GM18520 (cell line): Measurements from ENCODE around the gene ARSI.

Experiments
- ATAC-seq: cut with Tn5 transposase; IDR thresholded peaks from one replicate; pipeline ENCODE4 v1.9.1; 2021; ENCODE audit not compliant: unreplicated experiment

Gene ARSI

GRCh38 chr5:150302301-150303069 lies at the start of gene ARSI:
Gene ARSI, minus strand, starts transcription at chr5:150302905. Its CDS starts 532 bp downstream, at chr5:150302373.
- no peak for ATAC-seq

DNA sequence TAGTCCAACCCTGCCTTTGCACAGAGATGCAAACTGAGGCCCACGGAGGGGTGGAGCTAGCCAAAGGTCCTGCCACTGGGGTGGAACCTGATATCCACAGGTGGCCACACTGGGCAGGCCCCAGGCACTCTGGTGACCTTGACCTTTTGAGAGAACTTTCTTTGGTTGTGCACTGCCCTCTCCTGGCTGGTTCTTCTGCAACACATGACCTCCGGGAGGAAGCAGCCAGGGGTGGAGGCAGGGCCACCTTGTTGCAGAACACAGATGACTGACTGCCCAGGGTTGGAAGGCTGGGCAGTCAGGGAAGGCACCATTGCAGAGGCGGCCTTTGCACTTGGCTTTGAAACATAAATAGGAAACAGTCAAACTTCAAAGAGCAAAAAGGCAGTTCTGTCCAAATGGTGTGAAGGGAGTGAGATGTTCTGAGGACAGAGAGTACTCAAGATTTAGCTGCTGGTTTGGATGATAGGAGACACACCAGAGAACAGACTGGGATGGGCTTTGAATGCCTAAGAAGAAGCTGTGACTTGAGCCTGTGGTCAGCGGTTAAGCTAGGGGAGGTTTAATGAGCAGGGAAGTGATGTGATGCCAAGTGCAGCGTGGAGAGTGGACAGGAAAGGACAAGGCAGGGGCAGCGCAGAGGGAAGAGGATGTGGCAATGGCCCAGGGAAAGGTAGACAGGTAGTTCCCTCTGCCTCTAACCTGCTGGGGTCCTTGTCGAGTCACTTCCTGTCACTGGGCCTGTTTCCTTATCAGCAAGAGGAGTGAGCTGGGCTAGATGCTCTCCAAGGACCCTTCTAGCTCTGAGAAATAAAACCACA lies 48.0 kb upstream of the ARSI start:
- ATAC-seq: peak; percentile 96

DNA sequence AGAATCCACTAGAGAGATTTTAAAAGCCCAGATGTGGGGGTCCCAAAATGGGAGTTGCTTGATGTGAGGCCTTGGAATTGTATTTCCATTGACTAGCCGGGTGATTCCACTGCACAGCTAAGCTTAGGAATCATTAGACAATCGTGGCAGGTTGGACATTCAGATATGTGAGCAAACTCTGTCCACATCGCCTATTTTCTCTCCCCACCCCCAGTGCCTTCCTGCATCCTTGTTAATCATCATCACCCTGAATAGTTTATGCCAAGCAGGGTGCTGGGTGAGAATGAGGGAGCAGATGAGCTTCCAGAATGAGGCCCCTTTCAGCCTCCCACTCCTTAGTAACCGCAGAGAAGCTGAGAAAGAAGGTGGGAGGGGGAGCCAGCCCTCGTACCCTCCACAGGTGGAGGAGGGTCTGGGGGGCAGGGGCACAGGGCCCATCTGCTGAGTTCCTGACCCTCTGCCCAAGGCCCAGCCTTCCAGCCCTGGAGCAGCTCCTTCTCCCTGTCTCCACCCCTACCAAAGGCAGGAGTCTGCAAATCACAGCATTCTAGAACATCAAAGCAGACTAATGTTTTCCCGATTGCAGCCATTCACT lies 47.1 kb upstream of the ARSI start:
- no peak for ATAC-seq

DNA sequence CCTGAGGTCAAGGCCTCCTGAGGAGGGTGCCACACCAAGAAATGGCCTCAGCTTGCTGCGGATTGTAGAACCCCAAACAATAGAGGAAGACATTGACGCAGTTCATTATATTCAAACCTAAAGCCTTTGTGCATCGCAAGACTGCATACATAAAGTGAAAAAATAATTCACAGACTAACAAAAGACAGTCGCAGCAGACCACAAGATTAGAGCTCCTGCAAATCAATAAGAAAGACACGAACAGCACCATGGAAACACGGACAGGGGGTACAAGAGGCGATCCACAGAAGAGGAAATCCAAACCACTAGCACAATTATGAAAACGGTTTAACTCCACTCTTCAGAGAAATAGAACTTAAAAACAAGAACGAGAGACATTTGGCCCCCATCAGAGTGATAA lies 44.7 kb upstream of the ARSI start:
- ATAC-seq: no peak

GRCh38 chr5:150347003-150347402 lies 44.3 kb upstream of the ARSI start:
- no peak for ATAC-seq

- no peak for ATAC-seq
These were observed 43.9 kb upstream of the ARSI start for GRCh38 chr5:150346592-150346991.

- no peak for ATAC-seq
These were observed 43.0 kb upstream of the ARSI start for GRCh38 chr5:150345716-150346115.

DNA sequence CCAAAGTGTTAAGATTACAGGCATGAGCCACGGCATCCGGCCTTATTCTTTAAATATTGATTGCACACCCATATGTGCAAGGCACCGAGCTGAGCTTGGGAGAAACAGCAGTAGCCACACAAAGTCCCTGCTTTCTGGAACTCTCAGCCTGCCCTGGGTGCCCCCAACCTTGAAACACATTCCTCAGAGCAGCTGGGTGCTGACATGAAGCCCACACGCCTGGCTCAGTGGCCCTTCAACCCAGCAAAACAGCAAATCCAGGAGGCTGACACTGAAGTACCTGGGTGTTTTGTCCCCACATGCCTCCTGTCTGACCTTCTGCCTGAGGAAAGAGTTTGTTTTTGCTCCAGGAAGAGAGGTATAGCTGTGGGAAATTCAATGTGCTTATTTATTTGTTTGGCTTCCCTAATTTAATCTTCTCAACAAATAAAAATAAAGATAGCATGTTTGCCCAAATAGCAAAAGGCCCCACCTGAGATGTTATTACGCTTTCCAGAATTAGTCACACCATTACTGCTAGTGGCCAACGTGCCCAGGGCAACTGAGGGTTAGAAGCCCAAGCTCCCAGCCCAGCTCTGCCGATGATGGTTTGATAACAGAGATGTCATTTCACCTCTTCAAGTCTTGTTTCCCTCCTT lies 41.4 kb upstream of the ARSI start:
- ATAC-seq: no peak

- no peak for ATAC-seq
These were observed 39.9 kb upstream of the ARSI start for GRCh38 chr5:150342583-150342982.

GRCh38 chr5:150341989-150342388 lies 39.3 kb upstream of the ARSI start:
- ATAC-seq: no peak

- ATAC-seq: no peak
These were observed 38.6 kb upstream of the ARSI start for GRCh38 chr5:150341331-150341730.

DNA sequence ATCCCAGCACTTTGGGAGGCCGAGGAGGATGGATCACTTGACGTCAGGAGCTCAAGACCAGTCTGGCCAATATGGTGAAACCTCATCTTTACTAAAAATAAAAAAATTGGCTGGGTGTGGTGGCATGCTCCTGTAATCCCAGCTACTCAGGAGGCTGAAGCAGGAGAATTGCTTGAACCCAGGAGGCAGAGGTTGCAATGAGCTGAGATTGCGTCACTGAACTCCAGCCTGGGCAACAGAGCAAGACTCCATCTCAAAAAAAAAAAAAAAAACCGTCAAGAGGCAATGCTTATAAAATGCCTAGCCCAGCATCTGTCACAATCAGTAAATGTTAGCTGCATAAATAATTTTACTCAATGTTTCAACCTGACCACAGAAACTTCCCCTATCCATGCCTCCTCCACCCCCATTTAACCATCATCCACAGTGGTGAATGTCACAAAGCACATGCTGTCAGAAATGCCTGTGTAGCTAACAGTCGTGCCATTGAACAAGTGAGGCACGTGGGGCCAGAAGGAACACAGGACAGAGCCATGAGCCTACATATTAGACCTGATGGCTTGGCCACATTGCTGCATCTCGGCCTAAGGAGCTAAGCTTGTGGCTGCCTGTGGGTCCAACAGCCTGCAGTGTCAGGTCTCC lies 38.0 kb upstream of the ARSI start:
- no peak for ATAC-seq

DNA sequence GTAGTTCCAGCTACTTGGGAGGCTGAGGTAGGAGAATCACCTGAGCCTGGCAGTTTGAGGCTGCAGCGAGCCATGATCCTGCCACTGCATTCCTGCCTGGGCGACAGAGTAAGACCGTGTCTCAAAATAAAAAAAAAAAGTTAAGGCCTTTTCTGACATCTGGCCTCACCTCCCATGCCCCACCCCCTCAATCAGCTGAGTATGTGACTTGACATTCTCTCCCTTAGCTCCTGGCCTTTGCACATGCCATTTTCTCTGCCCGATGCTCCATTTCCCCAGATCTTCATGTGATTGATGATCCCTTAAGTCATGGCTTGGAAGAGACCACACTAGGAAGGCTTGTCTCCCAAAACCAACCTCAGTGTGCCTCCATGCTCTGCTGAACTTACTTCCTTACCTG lies 37.1 kb upstream of the ARSI start:
- no peak for ATAC-seq

- no peak for ATAC-seq
These were observed 36.5 kb upstream of the ARSI start for GRCh38 chr5:150339165-150339564.

DNA sequence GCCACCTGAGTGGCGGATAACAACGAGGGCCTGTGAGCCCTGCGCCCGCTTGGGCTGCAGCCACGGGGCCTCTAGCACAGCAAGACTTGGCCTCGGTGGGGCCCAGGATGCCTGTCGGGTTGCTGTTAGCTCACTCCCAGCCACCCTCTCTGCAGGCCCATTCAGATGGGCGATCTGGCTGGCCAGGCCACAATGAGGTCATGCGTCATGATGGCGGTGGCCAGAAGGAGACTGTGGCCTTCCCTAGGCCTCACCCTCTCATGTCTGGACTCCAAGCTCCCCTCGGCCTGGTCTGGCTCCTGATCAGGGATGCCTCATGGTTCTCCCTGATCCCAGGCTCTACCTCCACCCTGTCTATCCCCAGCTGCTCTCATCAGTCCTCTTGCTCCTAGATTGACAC lies 35.8 kb upstream of the ARSI start:
- no peak for ATAC-seq

- no peak for ATAC-seq
These were observed 33.1 kb upstream of the ARSI start for GRCh38 chr5:150335778-150336177.

DNA sequence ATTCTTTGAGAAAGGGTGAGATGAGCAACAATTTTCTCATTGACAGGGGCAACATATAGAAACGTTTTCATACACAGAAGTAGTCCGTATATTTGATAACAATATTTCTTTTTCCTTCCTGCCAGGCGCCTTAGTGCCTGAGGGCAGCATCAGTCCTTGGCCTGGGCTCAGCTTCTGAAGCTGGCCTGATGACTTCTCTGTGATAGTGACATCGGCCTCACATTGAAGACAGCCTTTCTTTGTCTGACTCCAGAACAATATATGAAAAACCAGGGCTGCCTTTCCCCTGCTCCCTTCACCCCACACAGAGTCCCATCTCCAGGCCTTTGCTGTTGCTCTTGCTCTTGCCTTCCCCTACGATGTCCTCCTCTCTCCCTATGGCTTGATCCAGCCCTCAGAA lies 30.7 kb upstream of the ARSI start:
- ATAC-seq: no peak

DNA sequence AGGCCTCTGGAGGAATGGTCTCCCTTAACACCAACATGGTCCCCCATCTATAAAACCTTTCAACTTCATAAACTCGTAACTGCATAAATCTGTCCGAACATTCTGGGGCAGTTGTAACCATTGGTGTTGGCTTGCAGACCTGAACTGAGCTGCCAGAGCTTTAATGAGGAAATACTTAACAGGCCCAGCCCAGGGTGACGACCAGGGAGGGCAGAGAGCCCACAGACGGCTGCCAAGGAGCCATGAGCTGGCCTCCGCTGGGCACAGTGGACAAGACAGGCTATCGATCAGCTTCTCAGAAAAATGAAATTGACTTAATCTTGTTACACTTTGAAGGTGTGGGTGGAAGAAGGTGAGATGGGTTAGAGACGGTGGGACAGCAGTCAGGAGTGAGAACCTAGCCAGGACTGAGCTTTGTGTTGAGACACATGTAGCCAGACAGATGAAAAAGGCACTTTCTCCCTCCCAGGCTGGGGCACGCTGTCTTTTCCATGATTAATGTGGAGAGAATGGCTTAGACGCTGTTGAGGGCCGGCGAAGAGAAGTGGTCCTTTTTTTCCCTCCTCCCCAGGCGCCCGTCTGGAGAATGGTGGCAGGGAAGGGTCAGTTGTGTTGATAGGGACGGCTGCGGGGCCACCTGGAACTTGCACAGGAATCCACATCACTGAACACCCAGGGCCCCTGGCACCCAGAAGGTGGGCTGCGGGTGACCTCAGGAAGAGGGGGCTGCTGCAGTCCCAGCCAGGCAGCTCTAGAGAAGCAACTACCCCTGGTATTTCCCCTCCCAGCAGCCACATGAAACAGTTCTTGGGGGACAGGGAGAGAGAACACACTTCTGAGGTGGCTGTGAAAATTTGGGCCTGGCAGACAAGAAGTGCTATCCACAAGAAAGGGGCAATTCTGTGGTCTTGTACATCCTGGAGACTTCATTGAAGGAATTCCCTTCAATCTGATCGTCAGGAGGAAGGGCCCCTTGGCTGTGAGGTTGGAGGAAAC lies 27.5 kb upstream of the ARSI start:
- no peak for ATAC-seq

- ATAC-seq: no peak
These were observed 26.3 kb upstream of the ARSI start for GRCh38 chr5:150329038-150329437.

GRCh38 chr5:150328515-150328914 lies 25.8 kb upstream of the ARSI start:
- ATAC-seq: no peak
